ENCODE data around the gene TTC7B.

TTC7B gene

DNA sequence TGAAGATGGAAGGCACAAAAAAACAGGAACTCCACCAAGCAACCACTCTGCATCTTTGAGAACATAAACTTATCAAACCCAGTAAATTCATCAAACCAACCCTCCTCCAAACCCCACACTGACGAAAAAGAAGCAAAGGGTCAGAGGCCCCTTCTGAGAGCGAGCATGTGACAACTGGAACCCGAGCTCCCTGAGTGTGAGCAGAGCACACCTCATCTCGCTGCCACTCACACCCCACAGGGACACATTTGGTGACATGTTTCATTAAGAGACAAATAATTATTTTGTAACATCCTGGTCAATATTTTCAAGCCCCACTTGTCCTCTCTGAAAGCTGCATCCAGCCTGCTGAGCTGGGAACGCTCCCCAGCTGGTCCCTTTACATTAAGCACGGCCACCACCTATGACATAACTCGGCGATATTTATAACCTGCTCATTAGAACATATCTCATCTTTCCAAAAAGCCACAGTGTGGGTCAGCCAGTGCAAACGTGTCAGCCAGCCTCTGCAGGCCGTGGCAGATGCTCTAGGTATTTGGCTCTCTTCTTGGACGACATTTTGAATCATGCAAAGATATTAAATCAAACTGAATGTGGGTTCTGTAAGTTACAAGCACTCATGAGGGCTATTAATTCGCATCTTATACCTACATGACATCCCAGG is 120.1 kb downstream of the TTC7B start:
- TF ChIP-seq CTCF (IDR thresholded peaks at IDR 0.05), result no peak

GRCh38 chr14:90693413-90693812 is 122.8 kb downstream of the TTC7B start:
- no peak for TF ChIP-seq CTCF (IDR thresholded peaks at IDR 0.05)

- TF ChIP-seq CTCF (IDR thresholded peaks at IDR 0.05), result no peak
Observed at GRCh38 chr14:90692826-90693225, 123.4 kb downstream of the TTC7B start.

- no peak for TF ChIP-seq CTCF (IDR thresholded peaks at IDR 0.05)
Observed at GRCh38 chr14:90692061-90692460, 124.2 kb downstream of the TTC7B start.

- no peak for TF ChIP-seq CTCF (IDR thresholded peaks at IDR 0.05)
Observed at GRCh38 chr14:90691627-90692026, 124.6 kb downstream of the TTC7B start.

DNA sequence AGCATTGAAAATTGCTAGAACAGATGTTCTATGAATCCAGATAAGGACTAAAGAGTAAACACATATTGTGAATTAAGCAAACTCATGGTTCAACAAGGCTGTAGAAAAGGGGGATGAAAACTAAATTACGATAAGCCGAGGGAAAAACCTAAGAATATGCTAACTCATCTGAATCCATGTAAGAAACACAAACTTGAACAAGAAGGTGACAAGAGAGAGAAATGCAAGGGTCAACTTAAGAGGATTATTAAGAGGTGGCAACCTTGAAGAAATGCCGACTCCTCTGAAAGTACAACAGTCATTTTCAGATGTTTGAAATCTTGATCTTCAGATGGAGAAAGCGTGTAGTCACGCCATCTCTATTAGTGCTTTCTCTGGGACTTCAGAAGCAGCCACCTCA is 128.6 kb downstream of the TTC7B start:
- TF ChIP-seq CTCF (IDR thresholded peaks at IDR 0.05), result no peak

DNA sequence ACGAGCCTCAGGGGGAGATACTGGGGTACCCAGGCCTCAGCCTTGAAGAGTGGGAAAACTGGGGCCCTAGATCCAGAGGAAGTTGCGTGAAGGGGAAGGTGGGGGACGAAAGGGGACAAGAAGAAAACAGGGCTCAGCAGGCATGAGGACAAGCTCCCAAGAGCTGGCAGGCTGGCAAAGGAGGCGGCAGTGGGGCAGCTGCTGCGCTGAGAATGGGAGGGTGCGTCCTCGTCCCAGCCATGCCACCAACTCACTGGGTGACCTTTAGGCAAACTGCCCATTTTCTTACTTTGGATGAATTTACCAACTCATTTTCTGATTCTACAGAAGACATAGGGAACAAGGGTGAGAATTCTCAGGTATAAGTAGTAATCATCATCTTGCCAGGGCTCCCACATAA is 133.6 kb downstream of the TTC7B start:
- TF ChIP-seq CTCF (IDR thresholded peaks at IDR 0.05), result no peak

DNA sequence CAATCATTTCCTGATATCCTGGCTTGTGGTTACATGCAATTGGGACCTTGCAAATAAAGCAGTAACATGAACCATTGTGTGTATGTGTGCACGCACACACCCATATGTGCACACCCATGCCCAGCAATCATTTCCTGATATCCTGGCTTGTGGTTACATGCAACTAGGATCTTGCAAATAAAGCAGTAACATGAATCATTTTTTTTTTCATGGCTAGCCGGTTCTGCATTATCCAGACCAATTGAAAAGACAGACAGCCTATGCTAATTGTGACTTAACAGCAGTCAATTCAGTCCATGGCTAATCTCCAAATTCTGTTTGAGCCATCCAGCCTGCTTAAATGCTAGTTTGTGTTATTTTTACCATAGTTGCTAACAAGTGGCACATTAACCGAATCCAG is 134.3 kb downstream of the TTC7B start:
- no peak for TF ChIP-seq CTCF (IDR thresholded peaks at IDR 0.05)

Data from LNCAP (cell line).